ENCODE results near the gene KCNA1.
"Not testable (repeated sequence)": the region's sequence is repeated elsewhere in the genome, so short reads cannot be mapped to it uniquely, and the experiment has no call there.

The KCNA1 gene

GRCh38 chr12:4909734-4910501, at the start of gene KCNA1:
TSS of gene KCNA1 (plus strand) at chr12:4909905. CDS start at chr12:4911379, 1,474 bp downstream.
- FAIRE-seq = no peak

GRCh38 chr12:4860741-4861140, 49.0 kb upstream of the KCNA1 start:
- no peak for FAIRE-seq

- no peak for FAIRE-seq
Observed at GRCh38 chr12:4862809-4863208, 46.9 kb upstream of the KCNA1 start.

GRCh38 chr12:4864575-4864974, 45.1 kb upstream of the KCNA1 start:
- no peak for FAIRE-seq

GRCh38 chr12:4865246-4865645, 44.5 kb upstream of the KCNA1 start:
- FAIRE-seq = no peak

DNA sequence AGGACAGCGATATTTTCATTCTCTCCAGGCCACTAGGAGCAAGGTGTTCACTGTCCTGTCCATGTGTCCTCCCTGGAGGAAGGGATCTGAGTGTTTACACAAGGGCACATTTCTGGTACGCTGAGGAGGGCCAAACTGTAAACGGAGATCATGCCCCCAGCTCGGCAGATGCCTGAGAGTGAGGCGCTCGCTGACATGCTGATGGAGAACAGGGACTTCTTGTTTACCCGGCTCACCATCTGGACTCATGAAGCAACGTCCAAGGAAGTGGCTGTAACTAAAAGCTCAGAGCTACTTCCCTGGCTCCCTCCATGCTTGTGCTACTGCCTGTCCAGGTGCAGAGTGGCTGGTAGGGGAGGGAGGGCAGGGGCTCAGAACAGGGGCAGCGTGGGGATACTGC, 43.4 kb upstream of the KCNA1 start:
- FAIRE-seq = no peak

DNA sequence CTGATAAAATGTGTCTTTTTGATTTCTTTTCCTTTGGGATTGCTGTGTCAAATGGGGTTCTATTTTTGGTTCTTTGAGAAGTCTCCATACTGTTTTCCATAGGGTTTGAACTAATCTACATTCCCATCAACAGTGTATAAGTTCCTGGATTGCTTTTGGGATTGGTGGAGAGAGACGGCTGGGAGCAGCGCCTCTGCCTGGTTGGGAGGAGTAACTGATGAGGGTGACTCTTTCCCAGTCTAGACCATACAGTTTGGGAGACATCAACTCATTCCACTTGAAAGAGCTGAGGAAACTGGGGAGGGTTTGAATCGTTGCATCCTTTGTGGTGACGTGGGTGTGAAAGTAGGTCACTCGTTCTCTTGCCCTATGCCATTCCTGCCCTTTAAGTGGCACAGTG, 42.3 kb upstream of the KCNA1 start:
- FAIRE-seq = no peak

DNA sequence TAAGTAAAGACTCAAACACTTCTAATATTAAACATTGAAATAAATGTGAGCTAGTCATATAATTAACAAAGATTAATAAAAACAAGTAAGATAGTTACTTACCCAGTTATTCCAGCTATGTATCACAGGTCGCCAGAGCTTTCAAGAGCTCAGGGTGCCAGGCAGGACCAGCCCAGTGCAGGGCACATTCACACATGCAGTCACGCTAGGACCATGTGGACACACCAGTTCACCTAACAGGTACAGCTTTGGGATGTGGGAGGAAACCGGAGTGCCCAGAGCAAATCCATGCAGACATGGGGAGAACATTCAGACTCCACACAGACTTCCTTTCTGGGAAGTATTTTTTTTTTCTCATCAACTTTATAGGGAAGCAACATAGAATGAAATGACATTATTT, 39.3 kb upstream of the KCNA1 start:
- no peak for FAIRE-seq

DNA sequence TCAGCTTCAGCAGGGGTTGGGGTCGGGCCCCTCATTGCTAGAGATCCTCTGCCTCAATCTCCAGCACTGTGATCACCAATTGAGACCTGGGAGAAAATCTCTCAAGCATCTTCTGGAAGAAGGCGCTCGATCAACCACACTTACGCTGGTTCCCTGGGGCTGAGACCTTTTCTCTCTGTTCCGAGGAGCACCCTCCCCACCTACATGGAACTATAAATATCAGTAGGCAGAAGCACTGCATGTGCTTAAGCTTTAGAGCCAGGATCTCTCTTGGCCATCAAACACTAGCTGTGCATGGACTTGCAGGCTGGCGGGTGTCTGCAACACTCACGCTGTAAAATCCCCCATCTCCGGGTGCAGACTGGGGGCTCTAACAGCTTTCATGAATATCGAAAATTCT, 38.2 kb upstream of the KCNA1 start:
- no peak for FAIRE-seq

DNA sequence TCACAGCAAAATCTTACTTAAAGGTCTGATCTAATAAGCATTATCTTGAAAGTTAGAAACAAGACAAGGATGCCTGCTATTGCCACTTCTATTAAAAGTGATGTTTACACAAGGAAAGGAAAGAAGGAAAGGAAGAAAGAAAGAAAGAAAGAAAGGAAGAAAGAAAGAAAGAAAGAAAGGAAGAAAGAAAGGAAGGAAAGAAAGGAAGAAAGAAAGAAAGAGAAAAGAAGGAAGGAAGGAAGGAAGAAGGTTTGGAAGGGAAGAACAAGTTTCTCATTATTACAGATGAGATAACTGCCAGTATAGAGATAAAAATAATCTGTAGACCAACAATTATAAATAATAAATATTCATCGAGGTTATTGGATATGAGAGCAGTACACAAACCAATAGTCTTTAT, 35.8 kb upstream of the KCNA1 start:
- FAIRE-seq = no peak

DNA sequence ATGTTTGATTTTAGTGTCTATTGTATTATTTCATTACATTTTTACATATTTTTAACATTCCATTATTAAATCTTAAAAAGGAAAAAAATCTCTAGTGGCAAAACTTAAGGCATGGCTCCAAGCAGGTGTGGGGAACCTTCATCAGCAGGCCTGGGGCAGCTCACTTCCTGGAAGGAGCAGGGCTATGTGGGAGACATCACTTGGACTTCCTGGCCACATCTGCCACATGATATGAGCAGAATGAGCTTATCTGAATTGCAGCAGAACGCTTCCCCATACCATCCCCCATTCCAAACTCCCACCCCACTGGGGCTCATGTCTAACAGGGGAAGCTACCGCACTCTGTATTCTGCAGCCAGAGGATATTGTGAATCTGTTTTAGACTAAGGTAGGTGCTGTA, 35.0 kb upstream of the KCNA1 start:
- no peak for FAIRE-seq

DNA sequence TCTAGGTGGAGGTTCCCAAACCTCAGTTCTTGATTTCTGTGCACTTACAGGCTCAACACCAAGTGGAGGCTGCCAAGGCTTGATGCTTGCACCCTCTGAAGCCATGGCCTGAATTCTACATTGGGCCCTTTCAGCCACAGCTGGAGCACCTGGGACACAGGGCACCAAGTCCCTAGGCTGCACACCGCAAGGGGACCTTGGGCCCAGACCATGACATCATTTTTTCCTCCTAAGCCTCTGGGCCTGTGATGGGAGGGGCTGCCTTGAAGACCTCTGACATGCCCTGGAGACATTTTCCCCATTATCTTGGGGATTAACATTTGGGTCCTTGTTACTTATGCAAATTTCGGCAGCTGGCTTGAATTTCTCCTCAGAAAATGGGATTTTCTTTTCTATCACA, 30.2 kb upstream of the KCNA1 start:
- not testable (repeated sequence) for FAIRE-seq

DNA sequence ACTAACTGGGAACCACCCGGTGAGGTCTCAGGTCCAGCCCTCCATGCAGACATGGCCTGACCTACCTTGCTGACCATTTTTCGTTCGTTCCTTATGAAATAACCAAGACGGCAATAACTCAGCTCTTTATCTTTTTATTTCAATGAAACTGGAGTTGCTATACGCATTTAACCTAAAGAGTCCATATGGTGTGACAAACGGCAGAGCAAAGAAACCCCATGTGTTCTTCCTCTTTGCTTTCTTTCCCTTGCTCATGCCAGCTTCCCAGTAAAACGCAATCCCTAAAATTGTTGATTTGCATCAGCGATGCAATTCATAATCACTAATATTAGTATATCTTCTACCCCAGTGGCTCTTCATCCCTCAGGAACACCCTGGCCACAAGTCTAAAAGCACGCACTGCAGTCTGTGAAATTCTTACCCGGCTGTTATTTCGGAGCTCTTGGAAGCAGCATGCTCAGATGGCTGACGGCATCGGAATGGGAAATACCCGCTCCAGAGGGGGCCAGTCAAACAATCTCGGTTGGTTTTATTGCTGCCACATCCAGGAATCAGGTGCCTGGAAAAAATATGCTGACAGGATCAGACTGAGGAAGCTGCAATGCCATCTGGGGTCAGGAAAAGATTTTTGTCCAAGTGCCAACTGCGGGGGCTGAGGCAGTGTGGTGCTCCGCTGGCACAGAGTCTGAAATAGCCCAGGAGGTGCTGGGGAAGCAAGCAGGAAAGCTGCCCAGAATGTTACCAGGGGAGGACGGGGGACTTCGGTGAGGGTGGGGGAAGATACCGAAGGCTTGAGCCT, 28.2 kb upstream of the KCNA1 start:
- no peak for FAIRE-seq

DNA sequence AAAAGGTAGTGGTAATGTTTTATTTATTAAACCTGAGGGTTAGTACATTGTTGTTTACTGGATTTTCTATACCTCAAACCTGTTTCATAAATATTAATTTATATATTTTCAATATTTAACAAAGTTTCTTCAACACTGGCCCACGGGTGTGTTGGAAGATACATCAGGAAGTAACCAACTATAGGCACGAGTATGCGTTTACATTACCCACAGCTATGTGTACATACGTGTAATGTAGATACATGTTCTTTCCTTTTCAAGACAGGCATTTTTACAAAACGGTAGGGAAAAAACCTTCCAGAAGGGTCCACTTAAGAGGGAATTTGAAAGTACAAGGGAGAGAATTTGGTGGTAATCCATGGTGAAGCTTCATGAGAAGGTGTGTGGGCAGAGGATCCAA, 17.8 kb upstream of the KCNA1 start:
- FAIRE-seq = no peak

DNA sequence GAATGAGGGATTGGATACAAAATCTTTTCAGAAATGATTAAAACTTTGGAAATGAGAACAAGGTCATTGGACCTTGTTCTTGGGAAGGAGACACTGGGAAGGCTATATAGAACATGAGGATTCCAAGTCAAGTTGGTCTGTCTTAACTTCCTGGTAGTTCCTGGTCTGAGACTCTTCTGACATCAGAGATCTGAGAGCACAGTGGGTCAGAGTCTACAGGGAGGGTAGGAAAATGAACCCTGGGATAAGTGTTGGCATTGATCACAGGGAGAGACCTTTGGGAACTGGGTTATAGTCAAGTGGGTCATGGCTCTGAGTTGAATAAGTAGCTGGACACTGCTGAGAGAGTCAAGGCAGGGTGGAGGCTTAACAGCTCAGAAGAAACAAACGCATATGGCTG, 17.3 kb upstream of the KCNA1 start:
- no peak for FAIRE-seq

DNA sequence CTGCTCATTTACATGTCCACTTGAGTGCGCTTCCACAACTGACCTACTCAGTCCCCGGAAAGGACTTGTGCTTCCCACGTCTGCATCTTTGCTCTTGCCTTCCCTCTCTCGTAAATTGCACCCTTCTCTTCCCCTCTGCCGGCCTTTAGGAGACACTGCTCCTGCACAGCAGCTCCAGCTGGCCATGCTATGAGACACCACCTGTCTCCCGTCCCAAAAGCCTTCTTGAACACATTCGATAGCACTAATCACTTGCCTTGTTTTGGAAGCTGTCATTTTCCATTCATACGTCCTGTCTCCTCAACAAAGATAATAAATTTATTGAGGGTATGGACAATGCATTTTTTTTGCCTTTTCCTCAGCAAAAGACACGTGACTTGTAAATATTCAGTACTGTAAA, 15.7 kb upstream of the KCNA1 start:
- no peak for FAIRE-seq

GRCh38 chr12:4899364-4899763, 10.3 kb upstream of the KCNA1 start:
- no peak for FAIRE-seq

- FAIRE-seq = no peak
Observed at GRCh38 chr12:4900327-4900726, 9.4 kb upstream of the KCNA1 start.

DNA sequence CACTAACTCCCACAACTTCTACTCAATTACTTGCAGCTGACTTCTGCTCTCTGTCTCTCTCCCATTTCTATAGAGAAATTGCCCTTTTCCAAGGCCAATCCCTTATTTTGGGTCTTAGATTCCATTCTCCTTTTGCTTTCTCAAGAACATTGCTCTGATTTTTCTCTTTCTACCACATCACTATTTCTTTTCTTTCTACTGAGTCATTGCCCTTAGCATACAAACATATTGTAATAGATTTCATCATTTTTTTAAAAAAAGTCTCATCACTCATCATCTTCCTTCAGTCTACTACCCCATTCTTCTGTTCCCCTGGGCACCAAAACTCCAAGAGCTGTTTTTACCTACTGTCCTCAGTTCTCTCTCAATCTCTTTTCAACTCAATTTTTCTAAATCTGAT, 4.4 kb upstream of the KCNA1 start:
- FAIRE-seq = no peak

- no peak for FAIRE-seq
Observed at GRCh38 chr12:4908684-4909409, 858 bp upstream of the KCNA1 start.

DNA sequence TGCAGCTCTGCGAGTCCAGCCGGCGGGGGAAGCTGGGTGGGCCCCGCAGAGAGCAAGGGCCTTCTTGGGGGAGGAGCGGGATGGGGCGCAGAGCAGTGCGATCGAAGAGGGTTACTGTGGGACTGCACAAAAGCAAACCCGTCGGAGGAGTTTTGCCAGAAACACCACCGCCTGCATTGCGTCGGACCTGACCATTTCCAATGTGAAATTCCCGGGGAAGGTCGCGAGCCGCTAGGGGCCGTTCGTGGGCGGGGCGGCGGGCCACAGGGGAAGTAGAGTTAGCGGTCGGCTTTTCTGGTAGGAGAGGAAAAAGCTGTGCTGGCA, 333 bp upstream of the KCNA1 start:
- FAIRE-seq = no peak

DNA sequence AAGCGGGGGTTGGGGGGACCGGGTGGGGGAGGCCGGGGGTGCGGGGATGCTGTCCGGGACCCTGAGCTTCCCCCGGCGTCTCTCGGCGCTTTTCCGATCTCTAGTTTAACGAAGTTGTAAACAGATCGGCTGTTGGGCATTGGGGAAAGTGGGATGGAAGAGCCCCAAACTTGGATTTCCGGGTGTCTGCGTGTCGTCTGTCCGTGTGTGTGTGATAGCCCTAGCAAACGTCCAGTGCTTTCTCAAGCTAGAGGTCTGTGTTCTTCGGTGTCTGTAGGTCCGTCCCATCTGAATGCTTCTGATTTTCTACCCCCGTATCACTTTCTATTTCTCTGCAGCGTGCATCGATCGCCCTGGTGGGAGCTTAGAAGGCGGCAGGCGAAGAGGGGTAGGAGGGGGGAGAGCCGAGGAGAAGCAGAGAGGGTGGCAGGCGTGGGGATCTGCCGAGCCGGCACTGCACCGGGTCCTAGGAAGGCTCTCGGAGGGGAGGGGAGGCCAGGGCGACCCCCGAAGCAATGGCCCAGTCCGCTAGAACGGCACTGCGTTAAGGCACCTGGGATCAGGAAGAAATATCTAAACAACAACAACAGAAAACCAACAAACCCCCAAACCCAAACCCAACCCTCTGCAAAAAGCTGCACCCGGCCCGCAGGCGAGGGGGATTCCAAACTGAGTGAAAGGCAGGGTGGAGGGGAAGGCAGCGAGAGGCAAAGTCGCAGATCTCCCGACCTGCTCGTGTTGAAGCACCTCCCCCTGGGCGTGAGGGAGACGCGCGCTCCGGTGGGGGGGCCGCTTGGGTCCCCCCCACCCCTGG, 1.0 kb downstream of the KCNA1 start:
- FAIRE-seq = no peak
